ENCODE measurements around the gene WASHC4. TPM values are rescaled to one million over a fixed set of nuclear protein-coding genes. Genes with fewer than 3 reads are reported as not detected.
"Not testable (repeated sequence)": the region's sequence is repeated elsewhere in the genome, so short reads cannot be mapped to it uniquely, and the experiment has no call there.

The WASHC4 gene
- total RNA-seq, 3 donors from 2014 or later = 21.2 to 25.7 (median 22.7) TPM

GRCh38 chr12:105168006-105168405 lies 60.5 kb downstream of the WASHC4 start:
- ATAC-seq (no peak), DNase-seq (no peak)
- no peaks in the 10 kb centered on the region for H3K27me3 Mint-ChIP-seq (ENCODE audit: low read depth)
- H3K4me1 Mint-ChIP-seq (ENCODE audit: low read depth) = no peaks in the 10 kb centered on the region
- peaks cover 25% of the 10 kb centered on the region for H3K36me3 Mint-ChIP-seq (ENCODE audit: insufficient read depth)
- no peak overlapping the region for H3K4me3 Mint-ChIP-seq
- no peaks in the 10 kb centered on the region for H3K9me3 Mint-ChIP-seq

GRCh38 chr12:105170139-105170538 lies 62.6 kb downstream of the WASHC4 start:
- H3K4me3 Mint-ChIP-seq = no peak overlapping the region
- H3K4me1 Mint-ChIP-seq (ENCODE audit: low read depth) = no peaks in the 10 kb centered on the region
- H3K27me3 Mint-ChIP-seq (ENCODE audit: low read depth) = no peaks in the 10 kb centered on the region
- H3K9me3 Mint-ChIP-seq = no peaks in the 10 kb centered on the region
- peaks cover 21% of the 10 kb centered on the region for H3K36me3 Mint-ChIP-seq (ENCODE audit: insufficient read depth)
- DNase-seq (no peak), ATAC-seq (no peak)

- DNase-seq = no peak
- Mint-ChIP-seq H3K36me3 (ENCODE audit: insufficient read depth) (peaks cover 17% of the 10 kb centered on the region), H3K4me3 (no peak overlapping the region), H3K4me1 (ENCODE audit: low read depth) (no peaks in the 10 kb centered on the region), H3K9me3 (no peaks in the 10 kb centered on the region), H3K27me3 (ENCODE audit: low read depth) (no peaks in the 10 kb centered on the region)
- no peak for ATAC-seq
Measured at GRCh38 chr12:105171691-105172436, 64.3 kb downstream of the WASHC4 start.

- Mint-ChIP-seq H3K4me3 (no peak overlapping the region), H3K27me3 (ENCODE audit: low read depth) (no peaks in the 10 kb centered on the region), H3K9me3 (no peaks in the 10 kb centered on the region), H3K4me1 (ENCODE audit: low read depth) (no peaks in the 10 kb centered on the region), H3K36me3 (ENCODE audit: insufficient read depth) (peaks cover 18% of the 10 kb centered on the region)
- no peak for ATAC-seq
- no peak for DNase-seq
Measured at GRCh38 chr12:105175397-105175990, 68.0 kb downstream of the WASHC4 start.

GRCh38 chr12:105177208-105177607 lies 69.7 kb downstream of the WASHC4 start:
- ATAC-seq (no peak), DNase-seq (no peak)
- H3K4me3 Mint-ChIP-seq = no peak overlapping the region
- H3K4me1 Mint-ChIP-seq (ENCODE audit: low read depth) = no peaks in the 10 kb centered on the region
- no peaks in the 10 kb centered on the region for H3K9me3 Mint-ChIP-seq
- peaks cover 29% of the 10 kb centered on the region for H3K36me3 Mint-ChIP-seq (ENCODE audit: insufficient read depth)
- H3K27me3 Mint-ChIP-seq (ENCODE audit: low read depth) = no peaks in the 10 kb centered on the region

- not testable (repeated sequence) for DNase-seq; H3K4me1 Mint-ChIP-seq (ENCODE audit: low read depth); ATAC-seq; H3K4me3 Mint-ChIP-seq; H3K27me3 Mint-ChIP-seq (ENCODE audit: low read depth)
- peaks cover 15% of the 10 kb centered on the region for H3K9me3 Mint-ChIP-seq
- H3K36me3 Mint-ChIP-seq (ENCODE audit: insufficient read depth) = peaks cover 45% of the 10 kb centered on the region
Measured at GRCh38 chr12:105179114-105179513, 71.6 kb downstream of the WASHC4 start.

- not testable (repeated sequence) for ATAC-seq; DNase-seq; H3K27me3 Mint-ChIP-seq (ENCODE audit: low read depth); H3K4me1 Mint-ChIP-seq (ENCODE audit: low read depth); H3K4me3 Mint-ChIP-seq
- Mint-ChIP-seq H3K36me3 (ENCODE audit: insufficient read depth) (peaks cover 64% of the 10 kb centered on the region), H3K9me3 (peaks cover 15% of the 10 kb centered on the region)
Measured at GRCh38 chr12:105183406-105183805, 75.9 kb downstream of the WASHC4 start.

- ATAC-seq = not testable (repeated sequence)
Measured at GRCh38 chr12:105183976-105184375, 76.4 kb downstream of the WASHC4 start.

GRCh38 chr12:105189293-105189692 lies 81.8 kb downstream of the WASHC4 start:
- Mint-ChIP-seq H3K27me3 (ENCODE audit: low read depth) (no peaks in the 10 kb centered on the region), H3K36me3 (ENCODE audit: insufficient read depth) (peaks cover 50% of the 10 kb centered on the region), H3K9me3 (no peaks in the 10 kb centered on the region), H3K4me1 (ENCODE audit: low read depth) (no peaks in the 10 kb centered on the region), H3K4me3 (no peak overlapping the region)
- ATAC-seq (no peak), DNase-seq (no peak)

More at GRCh38 chr12:105183976-105184375, 76.4 kb downstream of the WASHC4 start:
- Mint-ChIP-seq H3K36me3 (ENCODE audit: insufficient read depth) (peaks cover 68% of the 10 kb centered on the region), H3K9me3 (peaks cover 15% of the 10 kb centered on the region)
- not testable (repeated sequence) for H3K4me1 Mint-ChIP-seq (ENCODE audit: low read depth); H3K27me3 Mint-ChIP-seq (ENCODE audit: low read depth); DNase-seq; H3K4me3 Mint-ChIP-seq

- Mint-ChIP-seq H3K27me3 (ENCODE audit: low read depth) (no peaks in the 10 kb centered on the region), H3K4me3 (no peak overlapping the region), H3K36me3 (ENCODE audit: insufficient read depth) (peaks cover 41% of the 10 kb centered on the region), H3K4me1 (ENCODE audit: low read depth) (no peaks in the 10 kb centered on the region), H3K9me3 (no peaks in the 10 kb centered on the region)
- DNase-seq (no peak), ATAC-seq (no peak)
Measured at GRCh38 chr12:105190530-105190929, 83.0 kb downstream of the WASHC4 start.

- no peaks in the 10 kb centered on the region for H3K4me1 Mint-ChIP-seq (ENCODE audit: low read depth)
- ATAC-seq (no peak), DNase-seq (no peak)
- no peaks in the 10 kb centered on the region for H3K9me3 Mint-ChIP-seq
- peaks cover 37% of the 10 kb centered on the region for H3K36me3 Mint-ChIP-seq (ENCODE audit: insufficient read depth)
- no peak overlapping the region for H3K4me3 Mint-ChIP-seq
- no peaks in the 10 kb centered on the region for H3K27me3 Mint-ChIP-seq (ENCODE audit: low read depth)
Measured at GRCh38 chr12:105192624-105193225, 85.2 kb downstream of the WASHC4 start.

- Mint-ChIP-seq H3K4me3 (no peak overlapping the region), H3K36me3 (ENCODE audit: insufficient read depth) (peaks cover 31% of the 10 kb centered on the region), H3K27me3 (ENCODE audit: low read depth) (no peaks in the 10 kb centered on the region), H3K9me3 (no peaks in the 10 kb centered on the region), H3K4me1 (ENCODE audit: low read depth) (no peaks in the 10 kb centered on the region)
- no peak for ATAC-seq
- no peak for DNase-seq
Measured at GRCh38 chr12:105194947-105195346, 87.4 kb downstream of the WASHC4 start.

GRCh38 chr12:105196090-105196489 lies 88.6 kb downstream of the WASHC4 start:
- no peak overlapping the region for H3K4me3 Mint-ChIP-seq
- no peaks in the 10 kb centered on the region for H3K27me3 Mint-ChIP-seq (ENCODE audit: low read depth)
- H3K9me3 Mint-ChIP-seq = no peaks in the 10 kb centered on the region
- peaks cover 26% of the 10 kb centered on the region for H3K36me3 Mint-ChIP-seq (ENCODE audit: insufficient read depth)
- DNase-seq = no peak
- ATAC-seq = no peak
- H3K4me1 Mint-ChIP-seq (ENCODE audit: low read depth) = no peaks in the 10 kb centered on the region

- ATAC-seq = no peak
- H3K9me3 Mint-ChIP-seq = no peaks in the 10 kb centered on the region
- H3K4me1 Mint-ChIP-seq (ENCODE audit: low read depth) = no peaks in the 10 kb centered on the region
- H3K27me3 Mint-ChIP-seq (ENCODE audit: low read depth) = no peaks in the 10 kb centered on the region
- H3K4me3 Mint-ChIP-seq = no peak overlapping the region
- no peak for DNase-seq
- H3K36me3 Mint-ChIP-seq (ENCODE audit: insufficient read depth) = peaks cover 18% of the 10 kb centered on the region
Measured at GRCh38 chr12:105198961-105199360, 91.4 kb downstream of the WASHC4 start.

- ATAC-seq (no peak), DNase-seq (no peak)
- H3K4me3 Mint-ChIP-seq = no peak overlapping the region
- H3K27me3 Mint-ChIP-seq (ENCODE audit: low read depth) = no peaks in the 10 kb centered on the region
- peaks cover 7% of the 10 kb centered on the region for H3K4me1 Mint-ChIP-seq (ENCODE audit: low read depth)
- no peaks in the 10 kb centered on the region for H3K9me3 Mint-ChIP-seq
- peaks cover 27% of the 10 kb centered on the region for H3K36me3 Mint-ChIP-seq (ENCODE audit: insufficient read depth)
Measured at GRCh38 chr12:105200385-105200784, 92.9 kb downstream of the WASHC4 start.

All from activated T-cell treated with anti-CD3 and anti-CD28 coated beads, Interleukin-2, amount 50 U/mL, for 4 hours (primary cell).